Tibial artery (tissue), 4 donors: ENCODE measurements around the gene BLCAP.
"Not testable (repeated sequence)": the region's sequence is repeated elsewhere in the genome, so short reads cannot be mapped to it uniquely, and the experiment has no call there.

Source experiments
- DNase-seq, 2 donors: peaks; one replicate each; pipeline ENCODE4 v3.0.0-alpha.2; 2019
- H3K27ac ChIP-seq, 2 donors: fragments of 200-600 bp; sonication (generic) in 1 of 2; 1 replicate in 1 of 2; 2 replicates in 1 of 2; pipeline ENCODE4 v1.5.1; 2018 to 2019; ENCODE audit warnings: mild to moderate bottlenecking in 1 of 2
- H3K27me3 ChIP-seq, 2 donors: fragments of 200-600 bp; sonication (generic) in 1 of 2; one replicate each; pipeline versions ENCODE4 v1.5.1 to v1.6.0; 2016 to 2019
- H3K36me3 ChIP-seq, 3 donors: fragments of 200-600 bp; sonication (generic) in 2 of 3; one replicate each; pipeline ENCODE4 v1.5.1; 2016 to 2019; ENCODE audit warnings: mild to moderate bottlenecking in 2 of 3
- H3K4me1 ChIP-seq, 4 donors: fragments of 200-600 bp; sonication (generic) in 2 of 4; 1 replicate in 3 of 4; 2 replicates in 1 of 4; pipeline ENCODE4 v1.5.1; 2016 to 2019
- H3K4me3 ChIP-seq, 2 donors: fragments of 200-600 bp; sonication (generic) in 1 of 2; 1 replicate in 1 of 2; 2 replicates in 1 of 2; pipeline ENCODE4 v1.5.1; 2018 to 2019; ENCODE audit warnings: mild to moderate bottlenecking in 2 of 2
- H3K9me3 ChIP-seq, 3 donors: fragments of 200-600 bp; sonication (generic) in 1 of 3; one replicate each; pipeline ENCODE4 v1.5.1; 2016 to 2019
- intact Hi-C: fragments of 100-400 bp; cut with DNase I; formaldehyde crosslinking; loops from one replicate; pipeline ENCODE4 v1.15.0; 2023; ENCODE audit warnings: low total_unique reads
- TF ChIP-seq, protein P1 (sequence below), 2 experiments: fragments of 200-600 bp in 1 of 2; fragments of 450-650 bp in 1 of 2; IDR thresholded peaks; one replicate each; pipeline ENCODE4 v1.5.1; 2017 to 2019; ENCODE audit warnings: antibody characterized with exemption in 2 of 2, mild to moderate bottlenecking in 1 of 2, moderate library complexity in 1 of 2

The BLCAP gene

GRCh38 chr20:37543828-37544227 lies 16.2 kb upstream of the BLCAP start:
- H3K27me3 ChIP-seq: peaks cover 0 to 14% of the 10 kb centered on the region in 2 donors
- H3K4me3 ChIP-seq: no peak overlapping the region
- DNase-seq: no peak
- TF ChIP-seq, protein P1, sequence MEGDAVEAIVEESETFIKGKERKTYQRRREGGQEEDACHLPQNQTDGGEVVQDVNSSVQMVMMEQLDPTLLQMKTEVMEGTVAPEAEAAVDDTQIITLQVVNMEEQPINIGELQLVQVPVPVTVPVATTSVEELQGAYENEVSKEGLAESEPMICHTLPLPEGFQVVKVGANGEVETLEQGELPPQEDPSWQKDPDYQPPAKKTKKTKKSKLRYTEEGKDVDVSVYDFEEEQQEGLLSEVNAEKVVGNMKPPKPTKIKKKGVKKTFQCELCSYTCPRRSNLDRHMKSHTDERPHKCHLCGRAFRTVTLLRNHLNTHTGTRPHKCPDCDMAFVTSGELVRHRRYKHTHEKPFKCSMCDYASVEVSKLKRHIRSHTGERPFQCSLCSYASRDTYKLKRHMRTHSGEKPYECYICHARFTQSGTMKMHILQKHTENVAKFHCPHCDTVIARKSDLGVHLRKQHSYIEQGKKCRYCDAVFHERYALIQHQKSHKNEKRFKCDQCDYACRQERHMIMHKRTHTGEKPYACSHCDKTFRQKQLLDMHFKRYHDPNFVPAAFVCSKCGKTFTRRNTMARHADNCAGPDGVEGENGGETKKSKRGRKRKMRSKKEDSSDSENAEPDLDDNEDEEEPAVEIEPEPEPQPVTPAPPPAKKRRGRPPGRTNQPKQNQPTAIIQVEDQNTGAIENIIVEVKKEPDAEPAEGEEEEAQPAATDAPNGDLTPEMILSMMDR (IDR thresholded peaks at IDR 0.05): no peak
- H3K36me3 ChIP-seq: no peaks in the 10 kb centered on the region
- H3K27ac ChIP-seq: no peak overlapping the region
- H3K4me1 ChIP-seq: no peaks in the 10 kb centered on the region
- H3K9me3 ChIP-seq: no peaks in the 10 kb centered on the region
- intact Hi-C loops: no loop called here

DNA sequence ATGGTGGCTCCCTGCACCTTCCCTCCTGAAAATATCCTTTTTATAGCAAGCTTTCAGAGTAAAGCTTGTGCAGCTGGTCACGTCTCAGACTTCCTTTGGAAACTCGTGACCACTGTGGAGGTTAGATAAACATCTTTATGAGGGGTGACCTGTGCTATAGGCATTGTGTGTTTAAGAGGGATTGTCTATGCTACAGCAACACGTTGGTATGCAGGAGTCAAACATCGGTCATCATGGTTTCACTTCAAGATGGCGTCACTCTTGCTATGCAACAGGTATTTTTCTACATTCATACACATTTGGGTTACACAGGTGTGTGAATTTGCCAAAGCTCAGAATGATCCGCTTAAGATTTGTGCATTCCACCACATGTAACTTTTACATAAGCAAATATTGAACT lies 14.6 kb upstream of the BLCAP start:
- Histone ChIP-seq H3K27ac (no peak overlapping the region), H3K4me3 (no peak overlapping the region), H3K36me3 (no peaks in the 10 kb centered on the region), H3K4me1 (no peaks in the 10 kb centered on the region), H3K9me3 (no peaks in the 10 kb centered on the region), H3K27me3 (peaks cover 0 to 20% of the 10 kb centered on the region in 2 donors)
- TF ChIP-seq, protein P1 (IDR thresholded peaks at IDR 0.05): no peak
- intact Hi-C loops: no loop called here
- no peak for DNase-seq

DNA sequence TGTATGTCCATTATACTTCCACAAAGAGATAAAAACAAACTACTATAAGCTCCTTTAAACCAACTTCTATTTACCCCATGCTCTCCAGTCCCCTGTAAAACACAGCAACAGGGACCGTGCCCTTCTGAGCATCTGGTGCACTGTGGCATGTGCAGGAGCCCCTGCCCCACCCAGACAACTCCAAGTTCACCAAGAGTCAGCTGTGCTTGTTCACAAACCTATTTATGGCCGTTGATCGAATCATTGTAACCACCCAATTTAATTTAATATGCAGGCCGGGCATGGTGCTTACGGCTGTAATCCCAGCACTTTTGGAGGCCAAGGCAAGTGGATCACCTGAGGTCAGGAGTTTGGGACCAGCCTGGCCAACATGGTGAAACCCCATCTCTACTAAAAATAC lies 13.7 kb upstream of the BLCAP start:
- Histone ChIP-seq H3K9me3 (no peaks in the 10 kb centered on the region), H3K27ac (no peak overlapping the region), H3K36me3 (no peaks in the 10 kb centered on the region), H3K27me3 (peaks cover 0 to 20% of the 10 kb centered on the region in 2 donors), H3K4me3 (no peak overlapping the region), H3K4me1 (no peaks in the 10 kb centered on the region)
- no peak for DNase-seq
- TF ChIP-seq, protein P1 (IDR thresholded peaks at IDR 0.05): no peak
- intact Hi-C loops: no loop called here

GRCh38 chr20:37540838-37541237 lies 13.2 kb upstream of the BLCAP start:
- DNase-seq, H3K36me3 ChIP-seq, H3K9me3 ChIP-seq, H3K4me3 ChIP-seq, intact Hi-C loops, H3K4me1 ChIP-seq, H3K27ac ChIP-seq: not testable (repeated sequence)
- H3K27me3 ChIP-seq: peaks cover 0 to 20% of the 10 kb centered on the region in 2 donors

DNA sequence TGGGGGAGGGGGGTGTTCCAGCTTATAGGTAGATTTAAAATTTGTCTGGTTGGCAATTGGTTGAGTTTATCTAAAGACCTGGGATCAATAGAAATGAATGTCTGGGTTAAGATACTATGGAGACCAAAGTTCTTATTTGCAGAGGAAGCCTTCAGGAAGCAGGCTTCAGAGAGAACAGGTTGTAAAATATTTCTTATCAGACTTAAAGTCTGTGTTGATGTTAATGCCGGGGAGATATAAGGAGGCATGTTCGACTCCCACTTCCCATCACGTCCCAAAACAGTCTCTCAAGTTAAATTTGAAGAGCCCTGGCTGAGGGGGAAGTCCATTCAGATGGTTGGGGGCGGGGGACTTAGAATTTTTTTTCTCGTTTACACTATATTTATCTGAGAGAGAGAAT lies 12.3 kb upstream of the BLCAP start:
- Histone ChIP-seq H3K27me3 (peaks cover 0 to 24% of the 10 kb centered on the region in 2 donors), H3K36me3 (no peaks in the 10 kb centered on the region), H3K4me3 (no peak overlapping the region), H3K4me1 (no peaks in the 10 kb centered on the region), H3K27ac (no peak overlapping the region), H3K9me3 (no peaks in the 10 kb centered on the region)
- intact Hi-C loops: no loop called here
- TF ChIP-seq, protein P1 (IDR thresholded peaks at IDR 0.05): no peak
- DNase-seq: no peak

DNA sequence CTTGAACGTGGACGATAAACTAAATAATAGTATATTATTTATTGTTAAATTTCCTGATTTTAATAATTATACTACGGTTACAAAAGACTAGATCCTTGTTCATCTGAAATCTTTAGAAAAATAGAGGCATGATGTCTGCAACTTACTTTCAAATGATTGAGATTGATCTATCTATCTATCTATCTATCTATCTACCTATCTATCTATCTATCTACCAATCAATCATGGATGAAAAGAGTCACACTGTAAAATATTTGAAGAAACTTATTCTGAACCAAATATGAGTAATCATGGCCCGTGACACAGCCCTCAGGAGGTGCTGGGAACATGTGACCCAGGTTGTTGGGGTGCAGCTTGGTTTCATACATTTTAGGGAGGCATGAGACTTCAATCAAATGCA lies 11.7 kb upstream of the BLCAP start:
- Histone ChIP-seq H3K4me3 (no peak overlapping the region), H3K36me3 (no peaks in the 10 kb centered on the region), H3K4me1 (no peaks in the 10 kb centered on the region), H3K9me3 (no peaks in the 10 kb centered on the region), H3K27me3 (peaks cover 0 to 22% of the 10 kb centered on the region in 2 donors), H3K27ac (no peak overlapping the region)
- TF ChIP-seq, protein P1 (IDR thresholded peaks at IDR 0.05): no peak
- DNase-seq: no peak
- intact Hi-C loops: loop anchor here (5.0 kb wide), 1 partner anchor 347 kb away; no protein-coding TSS in a partner anchor
